A673 (cell line): ENCODE data around the gene KRTAP19-7.

ENCODE experiments used
- EZH2 ChIP-seq: fragments of 200-600 bp; sonication (generic); IDR thresholded peaks from 2 replicates; pipeline ENCODE4 v1.6.1; 2017; ENCODE audit warnings: borderline replicate concordance, low read depth, mild to moderate bottlenecking, mixed read lengths, antibody characterized with exemption, low read length; ENCODE audit not compliant: poor library complexity, severe bottlenecking
- TF ChIP-seq, protein P1 (sequence below): fragments of 300-800, 200-600 bp; sonication (generic); conservative IDR thresholded peaks from 2 replicates; pipeline ENCODE4 v1.5.1; 2017; ENCODE audit warnings: low read depth, mild to moderate bottlenecking, antibody characterized with exemption, low read length, moderate library complexity, mixed read lengths

DNA sequence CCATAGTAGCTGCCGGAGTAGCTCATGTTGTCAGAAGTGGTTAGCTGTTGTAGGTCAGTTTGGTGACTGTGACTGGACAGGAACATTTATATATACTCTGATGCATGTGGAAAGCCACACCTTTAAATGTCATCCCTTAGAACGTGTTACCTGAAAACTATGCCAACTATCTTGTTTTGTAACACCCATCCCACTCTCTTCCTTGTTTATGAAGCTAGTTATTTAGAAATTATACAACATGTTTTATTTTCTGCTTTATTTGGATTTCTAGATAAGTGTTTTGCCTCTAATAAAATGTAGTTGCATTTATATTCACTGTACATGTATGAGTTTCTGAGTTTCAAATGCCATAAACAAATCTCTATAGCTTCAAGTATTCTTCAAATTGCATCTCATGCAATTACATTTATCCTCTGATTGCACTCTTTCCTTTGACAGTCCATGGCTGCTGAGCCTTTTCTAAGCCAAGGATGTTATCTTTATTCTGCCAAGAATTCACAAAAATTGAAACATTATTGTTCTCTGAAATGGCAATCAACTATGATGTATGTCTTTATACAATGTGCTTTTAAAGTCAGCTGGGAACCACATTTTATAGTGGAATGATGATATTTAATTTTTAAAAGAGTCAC is at the start of gene KRTAP19-7:
- TF ChIP-seq, protein P1, sequence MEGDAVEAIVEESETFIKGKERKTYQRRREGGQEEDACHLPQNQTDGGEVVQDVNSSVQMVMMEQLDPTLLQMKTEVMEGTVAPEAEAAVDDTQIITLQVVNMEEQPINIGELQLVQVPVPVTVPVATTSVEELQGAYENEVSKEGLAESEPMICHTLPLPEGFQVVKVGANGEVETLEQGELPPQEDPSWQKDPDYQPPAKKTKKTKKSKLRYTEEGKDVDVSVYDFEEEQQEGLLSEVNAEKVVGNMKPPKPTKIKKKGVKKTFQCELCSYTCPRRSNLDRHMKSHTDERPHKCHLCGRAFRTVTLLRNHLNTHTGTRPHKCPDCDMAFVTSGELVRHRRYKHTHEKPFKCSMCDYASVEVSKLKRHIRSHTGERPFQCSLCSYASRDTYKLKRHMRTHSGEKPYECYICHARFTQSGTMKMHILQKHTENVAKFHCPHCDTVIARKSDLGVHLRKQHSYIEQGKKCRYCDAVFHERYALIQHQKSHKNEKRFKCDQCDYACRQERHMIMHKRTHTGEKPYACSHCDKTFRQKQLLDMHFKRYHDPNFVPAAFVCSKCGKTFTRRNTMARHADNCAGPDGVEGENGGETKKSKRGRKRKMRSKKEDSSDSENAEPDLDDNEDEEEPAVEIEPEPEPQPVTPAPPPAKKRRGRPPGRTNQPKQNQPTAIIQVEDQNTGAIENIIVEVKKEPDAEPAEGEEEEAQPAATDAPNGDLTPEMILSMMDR = no peak
- TF ChIP-seq EZH2 = no peak
